HepG2 (cell line): Measurements from ENCODE around the gene VMO1. TPM values are rescaled to one million over a fixed set of nuclear protein-coding genes. Genes with fewer than 3 reads are reported as not detected.

Experiments used
- ATAC-seq: fragments of 200-7000 bp; cut with Tn5 transposase; 3 replicates; pipeline ENCODE4 v1.9.1; 2020; ENCODE audit warnings: mild to moderate bottlenecking, moderate library complexity
- BruUV-seq: library from RNA; stranded (reverse); fragments of 400-500 nt; replicated peaks from 2 replicates; lab custom pipeline; 2021; lab: Mats Ljungman, UMichigan
- CTCF ChIA-PET: fragments of 300-600 bp; formaldehyde crosslinking; extraction: SDS; loops from one replicate; lab custom pipeline; 2021; ENCODE audit warnings: low total read pairs, inconsistent platforms, low intra/inter-chr PET ratio; lab: Yijun Ruan, JAX
- POLR2A ChIA-PET: fragments of 350-600 bp; sonication (Branson Sonifier 250); formaldehyde crosslinking; loops from one replicate; lab custom pipeline; 2020; ENCODE audit warnings: antibody characterized with exemption, inconsistent platforms; lab: Yijun Ruan, JAX
- DNase-seq: peaks from one replicate; pipeline ENCODE4 v3.0.0-alpha.2; 2015; ENCODE audit warnings: low spot score
- FAIRE-seq: peaks from 3 replicates; lab custom pipeline; 2011; peaks lifted over from hg19 to GRCh38; lab: Jason Lieb, UNC
- H2AFZ ChIP-seq: one replicate; pipeline ENCODE4 v1.6.1; 2011; ENCODE audit warnings: low read length, inconsistent platforms
- H3K27ac ChIP-seq: fragments of 300-600 bp; 3 replicates; pipeline ENCODE4 v1.8.0; 2011; ENCODE audit warnings: mixed run types, mild to moderate bottlenecking, mixed read lengths, low read length, inconsistent platforms; ENCODE audit not compliant: insufficient read depth; ENCODE audit errors: extremely low read length
- H3K27me3 ChIP-seq, 2 experiments: fragments of 200-600 bp in 1 of 2; 2 replicates in 1 of 2; 3 replicates in 1 of 2; pipeline versions ENCODE4 v1.6.0 to v1.8.0; 2011; ENCODE audit warnings: low read length in 2 of 2, mild to moderate bottlenecking in 2 of 2, moderate library complexity in 2 of 2, inconsistent platforms in 1 of 2; ENCODE audit not compliant: insufficient read depth in 2 of 2, control insufficient read depth in 1 of 2
- H3K36me3 ChIP-seq, 2 experiments: fragments of 200-600 bp in 1 of 2; replicated peaks in 1 of 2; 2 replicates in 1 of 2; 3 replicates in 1 of 2; pipeline versions ENCODE4 v1.5.1 to v1.8.0; 2011; ENCODE audit warnings: low read length in 2 of 2, inconsistent platforms in 1 of 2; ENCODE audit not compliant: insufficient read depth in 2 of 2, control insufficient read depth in 1 of 2
- H3K4me1 ChIP-seq: 2 replicates; pipeline ENCODE4 v1.5.1; 2012; ENCODE audit warnings: low read length, inconsistent platforms; ENCODE audit not compliant: insufficient read depth
- H3K4me2 ChIP-seq: 2 replicates; pipeline ENCODE4 v1.6.0; 2011; ENCODE audit warnings: low read depth, low read length, inconsistent platforms
- H3K4me3 ChIP-seq, 3 experiments: fragments of 200-600 bp in 1 of 3; sonication (generic), shearing (Covaris generic) in 1 of 3; replicated peaks in 1 of 3; 2 replicates each; pipeline ENCODE4 v1.5.1; 2011 to 2016; ENCODE audit warnings: low read length in 3 of 3, inconsistent platforms in 2 of 3, low read depth in 2 of 3, mild to moderate bottlenecking in 2 of 3, control low read depth in 1 of 3, mixed read lengths in 1 of 3; ENCODE audit not compliant: insufficient read depth in 1 of 3
- H3K79me2 ChIP-seq: one replicate; pipeline ENCODE4 v1.6.1; 2011; ENCODE audit warnings: low read length, inconsistent platforms; ENCODE audit not compliant: insufficient read depth
- H3K9ac ChIP-seq: 2 replicates; pipeline ENCODE4 v1.6.0; 2011; ENCODE audit warnings: mild to moderate bottlenecking, low read depth, low read length, inconsistent platforms; ENCODE audit not compliant: insufficient read depth
- H3K9me3 ChIP-seq: 2 replicates; pipeline ENCODE4 v1.5.1; 2012; ENCODE audit warnings: mild to moderate bottlenecking, low read length
- H4K20me1 ChIP-seq: 2 replicates; pipeline ENCODE4 v1.6.0; 2011; ENCODE audit warnings: inconsistent platforms, mild to moderate bottlenecking, low read length, moderate library complexity; ENCODE audit not compliant: insufficient read depth
- MTF2 ChIP-seq: sonication (generic); formaldehyde crosslinking; IDR thresholded peaks from 2 replicates; pipeline ENCODE4 v1.5.0; 2020; ENCODE audit warnings: missing genetic modification reagents, borderline replicate concordance
- RBAK ChIP-seq: sonication (generic); formaldehyde crosslinking; IDR thresholded peaks from 2 replicates; pipeline ENCODE4 v1.5.1; 2020; ENCODE audit warnings: mild to moderate bottlenecking, missing genetic modification reagents
- SATB2 ChIP-seq: sonication (generic); formaldehyde crosslinking; IDR thresholded peaks from 2 replicates; pipeline ENCODE4 v1.5.0; 2020; ENCODE audit warnings: missing genetic modification reagents
- SIX1 ChIP-seq: sonication (generic); formaldehyde crosslinking; IDR thresholded peaks from 2 replicates; pipeline ENCODE4 v1.4.0; 2020; ENCODE audit warnings: missing genetic modification reagents, borderline replicate concordance
- SP1 ChIP-seq, 2 experiments: fragments of 450-650 bp in 1 of 2; sonication (generic) in 1 of 2; formaldehyde crosslinking in 1 of 2; IDR thresholded peaks; 2 replicates each; pipeline versions ENCODE4 v1.4.0 to v1.6.1; 2016 to 2020; ENCODE audit warnings: missing genetic modification reagents in 1 of 2
- SPEN ChIP-seq: sonication (generic); formaldehyde crosslinking; IDR thresholded peaks from 2 replicates; pipeline ENCODE4 v1.5.1; 2020; ENCODE audit warnings: low read depth, mild to moderate bottlenecking, missing genetic modification reagents
- TCF12 ChIP-seq, 2 experiments: fragments of 450-650 bp in 1 of 2; sonication (generic) in 1 of 2; formaldehyde crosslinking in 1 of 2; IDR thresholded peaks; 2 replicates each; pipeline versions ENCODE4 v1.6.1 to v1.8.0; 2017 to 2022; ENCODE audit warnings: antibody characterized with exemption in 1 of 2, mild to moderate bottlenecking in 1 of 2, missing genetic modification reagents in 1 of 2, moderate library complexity in 1 of 2
- ZNF564 ChIP-seq: sonication (generic); formaldehyde crosslinking; IDR thresholded peaks from 2 replicates; pipeline ENCODE4 v1.8.1; 2023; ENCODE audit warnings: mild to moderate bottlenecking, missing genetic modification reagents
- WGBS: methylation state at CpG from one replicate; pipeline ENCODE4 v1.1.6; 2017; ENCODE audit warnings: low lambda C conversion rate; 5-methylcytosine and 5-hydroxymethylcytosine counted together
- in situ Hi-C: cut with HindIII; loops from 2 replicates; pipeline ENCODE4 v1.10.0; 2017; ENCODE audit warnings: low pct_unique_long_range_greater_than_20kb; ENCODE audit not compliant: extremely low pct_ligation_motif_present
- intact Hi-C: fragments of 100-400 bp; cut with micrococcal nuclease; formaldehyde crosslinking; loops from one replicate; pipeline ENCODE4 v1.10.0; 2022; ENCODE audit not compliant: unreplicated experiment
- polyA plus RNA-seq, 8 experiments: library from polyadenylated mRNA; depleted of rRNA in 3 of 8; stranded (reverse) in 7 of 8; unstranded in 1 of 8; fragments of >200 nt; fragmentation: Illumina TruSeq in 4 of 8; extraction: Trizol in 4 of 8; gene quantifications; 2 replicates each; pipeline versions ENCODE4 v1.2.1 to v1.2.3, GENCODE V29; 2011 to 2016; ENCODE audit warnings: low read depth in 4 of 8, missing spikeins in 1 of 8, mixed read lengths in 1 of 8; ENCODE audit not compliant: insufficient read depth in 1 of 8
- total RNA-seq, 5 experiments: library from RNA; depleted of rRNA; stranded (reverse); fragments of >200 nt; fragmentation: Illumina TruSeq; extraction: Trizol; gene quantifications; 2 replicates each; pipeline ENCODE4 v1.2.3, GENCODE V29; 2016; ENCODE audit warnings: low read depth in 1 of 5
- TF ChIP-seq, protein P1 (sequence below): sonication (generic); formaldehyde crosslinking; conservative IDR thresholded peaks from 2 replicates; pipeline ENCODE4 v1.8.0; 2022; ENCODE audit warnings: low read depth, missing genetic modification reagents
- TF ChIP-seq, protein P2 (sequence below): sonication (generic); formaldehyde crosslinking; IDR thresholded peaks from 2 replicates; pipeline ENCODE4 v1.5.0; 2020; ENCODE audit warnings: missing genetic modification reagents
- TF ChIP-seq, protein P3 (sequence below): sonication (generic); formaldehyde crosslinking; IDR thresholded peaks from 2 replicates; pipeline ENCODE4 v1.5.0; 2020; ENCODE audit warnings: mild to moderate bottlenecking, missing genetic modification reagents

Gene VMO1
- total and polyA plus RNA-seq, 2 of the 13 experiments (the other 11 are each of a cell fraction or from before 2014, with no cell fraction given) = not detected

DNA sequence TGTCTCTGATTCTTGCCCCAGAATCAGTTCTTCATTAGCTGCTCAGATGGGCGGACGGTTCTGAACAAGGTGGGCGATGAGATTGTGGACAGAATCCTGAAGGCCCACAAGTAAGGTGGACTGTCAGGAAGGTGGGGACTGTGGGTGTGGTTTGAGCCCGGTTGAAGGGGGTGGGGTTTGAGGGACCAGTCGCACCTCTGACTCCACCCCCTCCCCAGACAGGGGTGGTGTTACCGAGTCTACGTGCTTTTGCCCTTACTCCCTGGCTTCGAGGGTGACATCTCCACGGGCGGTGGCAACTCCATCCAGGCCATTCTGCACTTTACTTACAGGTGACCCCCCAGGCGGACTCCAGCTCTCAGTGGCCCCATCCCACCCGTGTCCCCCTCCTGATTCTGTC is 32.1 kb upstream of the VMO1 start:
- no peak for FAIRE-seq
- POLR2A ChIA-PET = interaction anchor here (0.9 kb wide), 1 partner anchor 15 kb away, joined by 3 read pairs; the partner anchor contains the start of gene MINK1
- in situ Hi-C loops = no loop called here
- CTCF ChIA-PET = no interaction called here
- intact Hi-C loops = no loop called here
- Histone ChIP-seq H3K27ac (no peak overlapping the region), H3K79me2 (no peaks in the 10 kb centered on the region), H3K27me3 (no peaks in the 10 kb centered on the region), H3K4me1 (no peaks in the 10 kb centered on the region), H3K9ac (no peak overlapping the region), H2AFZ (no peak overlapping the region), H3K4me2 (no peak overlapping the region), H3K9me3 (no peaks in the 10 kb centered on the region), H4K20me1 (no peaks in the 10 kb centered on the region), H3K36me3 (peaks cover 10 to 12% of the 10 kb centered on the region in 2 experiments; a peak in 4 of 5 replicates), H3K4me3 (no peak overlapping the region)
- ATAC-seq = no peak
- DNase-seq = no peak
- 86% methylated on average over 10 of the region's 12 CpGs for WGBS
- BruUV-seq = no TSS peak
- TF ChIP-seq, protein P1, sequence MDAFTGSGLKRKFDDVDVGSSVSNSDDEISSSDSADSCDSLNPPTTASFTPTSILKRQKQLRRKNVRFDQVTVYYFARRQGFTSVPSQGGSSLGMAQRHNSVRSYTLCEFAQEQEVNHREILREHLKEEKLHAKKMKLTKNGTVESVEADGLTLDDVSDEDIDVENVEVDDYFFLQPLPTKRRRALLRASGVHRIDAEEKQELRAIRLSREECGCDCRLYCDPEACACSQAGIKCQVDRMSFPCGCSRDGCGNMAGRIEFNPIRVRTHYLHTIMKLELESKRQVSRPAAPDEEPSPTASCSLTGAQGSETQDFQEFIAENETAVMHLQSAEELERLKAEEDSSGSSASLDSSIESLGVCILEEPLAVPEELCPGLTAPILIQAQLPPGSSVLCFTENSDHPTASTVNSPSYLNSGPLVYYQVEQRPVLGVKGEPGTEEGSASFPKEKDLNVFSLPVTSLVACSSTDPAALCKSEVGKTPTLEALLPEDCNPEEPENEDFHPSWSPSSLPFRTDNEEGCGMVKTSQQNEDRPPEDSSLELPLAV = no peak
- TF ChIP-seq, protein P2, sequence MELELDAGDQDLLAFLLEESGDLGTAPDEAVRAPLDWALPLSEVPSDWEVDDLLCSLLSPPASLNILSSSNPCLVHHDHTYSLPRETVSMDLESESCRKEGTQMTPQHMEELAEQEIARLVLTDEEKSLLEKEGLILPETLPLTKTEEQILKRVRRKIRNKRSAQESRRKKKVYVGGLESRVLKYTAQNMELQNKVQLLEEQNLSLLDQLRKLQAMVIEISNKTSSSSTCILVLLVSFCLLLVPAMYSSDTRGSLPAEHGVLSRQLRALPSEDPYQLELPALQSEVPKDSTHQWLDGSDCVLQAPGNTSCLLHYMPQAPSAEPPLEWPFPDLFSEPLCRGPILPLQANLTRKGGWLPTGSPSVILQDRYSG = no peak
- TF ChIP-seq TCF12 (IDR thresholded peaks at IDR 0.05) (no peak), TCF12 (CRISPR knock-in tag; IDR thresholded peaks at IDR 0.05) (no peak), SP1 (IDR thresholded peaks at IDR 0.05) (no peak), SP1 (CRISPR knock-in tag; IDR thresholded peaks at IDR 0.05) (no peak), MTF2 (CRISPR knock-in tag) (no peak), ZNF564 (CRISPR knock-in tag) (no peak), SPEN (CRISPR knock-in tag) (no peak), RBAK (CRISPR knock-in tag) (no peak), SATB2 (CRISPR knock-in tag) (no peak), SIX1 (no peak)
- TF ChIP-seq, protein P3, sequence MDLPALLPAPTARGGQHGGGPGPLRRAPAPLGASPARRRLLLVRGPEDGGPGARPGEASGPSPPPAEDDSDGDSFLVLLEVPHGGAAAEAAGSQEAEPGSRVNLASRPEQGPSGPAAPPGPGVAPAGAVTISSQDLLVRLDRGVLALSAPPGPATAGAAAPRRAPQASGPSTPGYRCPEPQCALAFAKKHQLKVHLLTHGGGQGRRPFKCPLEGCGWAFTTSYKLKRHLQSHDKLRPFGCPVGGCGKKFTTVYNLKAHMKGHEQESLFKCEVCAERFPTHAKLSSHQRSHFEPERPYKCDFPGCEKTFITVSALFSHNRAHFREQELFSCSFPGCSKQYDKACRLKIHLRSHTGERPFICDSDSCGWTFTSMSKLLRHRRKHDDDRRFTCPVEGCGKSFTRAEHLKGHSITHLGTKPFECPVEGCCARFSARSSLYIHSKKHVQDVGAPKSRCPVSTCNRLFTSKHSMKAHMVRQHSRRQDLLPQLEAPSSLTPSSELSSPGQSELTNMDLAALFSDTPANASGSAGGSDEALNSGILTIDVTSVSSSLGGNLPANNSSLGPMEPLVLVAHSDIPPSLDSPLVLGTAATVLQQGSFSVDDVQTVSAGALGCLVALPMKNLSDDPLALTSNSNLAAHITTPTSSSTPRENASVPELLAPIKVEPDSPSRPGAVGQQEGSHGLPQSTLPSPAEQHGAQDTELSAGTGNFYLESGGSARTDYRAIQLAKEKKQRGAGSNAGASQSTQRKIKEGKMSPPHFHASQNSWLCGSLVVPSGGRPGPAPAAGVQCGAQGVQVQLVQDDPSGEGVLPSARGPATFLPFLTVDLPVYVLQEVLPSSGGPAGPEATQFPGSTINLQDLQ (CRISPR knock-in tag) = no peak
